HG03439 (cell line): Measurements from ENCODE around the gene ANKRD11.
"Not testable (repeated sequence)": the region's sequence is repeated elsewhere in the genome, so short reads cannot be mapped to it uniquely, and the experiment has no call there.

Experiments used
- ATAC-seq: cut with Tn5 transposase; IDR thresholded peaks from one replicate; pipeline ENCODE4 v1.9.1; 2021; ENCODE audit warnings: mild to moderate bottlenecking, moderate library complexity; ENCODE audit not compliant: unreplicated experiment

The ANKRD11 gene

GRCh38 chr16:89334050-89334449 lies 156.3 kb downstream of the ANKRD11 start:
- no peak for ATAC-seq

DNA sequence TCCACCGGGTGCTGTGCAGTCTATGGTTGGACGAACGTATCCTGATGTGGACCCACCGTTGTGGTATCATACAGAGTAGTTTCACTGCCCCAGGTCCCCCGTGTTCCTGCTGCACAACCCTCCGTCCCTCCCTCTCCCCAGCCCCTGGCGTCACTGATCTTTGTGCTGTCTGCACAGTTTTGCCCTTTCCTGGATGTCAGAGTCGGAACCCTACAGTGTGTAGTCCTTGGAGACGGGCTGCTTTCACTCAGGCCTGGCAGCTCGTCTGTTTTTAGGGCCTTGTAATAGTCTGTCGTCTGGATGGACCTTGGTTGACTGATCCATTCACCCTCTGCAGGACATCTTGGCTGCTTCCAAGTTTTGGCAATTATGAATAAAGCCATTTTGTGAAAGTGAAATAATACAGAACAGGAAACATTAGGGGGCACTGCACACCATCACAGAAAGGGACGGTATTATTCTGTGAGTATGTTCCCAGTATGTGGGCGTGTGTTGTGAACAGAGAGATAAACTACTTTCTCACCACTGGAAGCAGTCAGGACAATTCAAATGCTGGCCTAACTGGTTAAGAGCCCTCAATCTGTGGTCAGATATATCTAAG lies 156.9 kb downstream of the ANKRD11 start:
- ATAC-seq, result not testable (repeated sequence)

- no peak for ATAC-seq
Measured at GRCh38 chr16:89332902-89333245, 157.5 kb downstream of the ANKRD11 start.

DNA sequence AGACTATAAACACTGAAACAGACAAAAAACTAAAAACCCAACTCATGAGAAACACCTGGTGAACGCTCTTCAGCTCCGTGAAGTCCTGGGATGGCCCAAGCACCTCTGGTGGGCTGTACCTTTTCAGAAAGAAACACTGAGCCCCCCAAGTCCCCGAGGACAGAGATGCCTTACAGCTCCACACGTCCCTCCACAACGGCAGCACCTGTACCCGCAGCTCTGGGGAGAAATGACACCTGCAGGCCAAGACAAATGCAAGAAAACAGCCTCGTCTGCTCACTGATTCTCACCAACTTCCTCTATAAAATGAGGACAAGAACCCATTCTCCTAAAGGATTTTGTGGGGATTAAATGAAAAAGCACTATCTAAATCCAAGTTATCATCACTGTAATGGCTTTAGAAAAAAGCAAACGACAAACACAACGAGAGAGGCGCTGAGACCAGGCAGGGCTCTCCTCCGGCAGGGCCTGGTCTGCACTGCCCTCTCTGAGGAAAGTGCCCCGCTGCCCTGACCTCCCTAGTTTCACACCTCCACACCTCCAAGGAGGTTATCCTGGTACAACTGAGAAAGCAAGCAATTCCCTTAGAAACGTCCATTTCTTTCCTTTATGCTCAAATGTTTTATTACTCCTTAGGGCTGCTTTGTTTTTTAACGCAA lies 158.0 kb downstream of the ANKRD11 start:
- ATAC-seq, result no peak

DNA sequence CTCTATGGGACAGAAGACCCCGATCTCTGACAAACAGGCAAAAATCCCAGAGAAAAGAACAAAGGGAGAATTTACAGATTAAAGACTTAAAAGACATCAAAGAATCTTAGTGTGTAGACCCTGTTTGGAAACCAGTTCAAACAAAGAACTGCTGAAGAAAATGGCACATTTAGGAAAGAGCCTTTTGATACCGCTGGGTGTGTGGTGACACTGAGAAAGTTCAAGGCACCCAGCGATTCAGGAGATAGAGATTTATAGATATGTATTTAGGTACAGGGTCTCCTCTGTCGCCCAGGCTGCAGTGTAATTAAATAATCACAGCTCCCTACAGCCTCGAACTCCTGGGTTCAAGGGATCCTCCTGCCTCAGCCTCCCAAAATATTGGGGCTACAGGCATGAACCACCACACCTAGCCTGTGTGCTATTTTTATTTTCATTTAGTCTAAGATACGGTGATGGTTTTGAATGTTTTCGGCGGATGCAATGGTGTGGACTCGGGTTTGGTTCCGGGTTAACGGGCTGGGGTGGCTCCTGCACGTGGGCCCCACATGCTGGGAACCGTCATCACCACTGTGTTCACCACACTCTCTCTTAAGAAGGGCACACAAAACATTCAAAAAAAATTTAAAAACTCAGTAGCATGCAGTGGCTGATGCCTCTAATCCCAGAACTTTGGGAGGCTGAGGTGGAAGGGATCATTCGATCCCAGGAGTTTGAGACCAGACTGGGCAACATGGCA lies 158.8 kb downstream of the ANKRD11 start:
- ATAC-seq, result no peak

- ATAC-seq, result no peak
Measured at GRCh38 chr16:89330177-89330856, 160.0 kb downstream of the ANKRD11 start.

DNA sequence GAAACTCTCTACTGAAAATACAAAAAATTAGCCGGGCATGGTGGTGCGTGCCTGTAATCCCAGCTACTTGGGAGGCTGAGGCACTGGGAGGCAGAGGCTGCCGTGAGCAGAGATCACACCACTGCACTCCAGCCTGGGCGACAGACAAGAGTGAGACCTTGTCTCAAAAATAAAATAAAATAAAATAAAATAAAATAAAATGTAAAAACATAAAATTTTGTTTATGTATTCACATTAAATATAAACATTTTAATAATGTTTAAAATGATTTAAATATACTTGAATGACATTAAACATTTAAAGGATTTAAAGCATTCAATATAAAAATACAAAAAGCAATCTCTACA lies 160.6 kb downstream of the ANKRD11 start:
- ATAC-seq, result not testable (repeated sequence)

- not testable (repeated sequence) for ATAC-seq
Measured at GRCh38 chr16:89328412-89329400, 161.7 kb downstream of the ANKRD11 start.

GRCh38 chr16:89326721-89327120 lies 163.6 kb downstream of the ANKRD11 start:
- no peak for ATAC-seq

- no peak for ATAC-seq
Measured at GRCh38 chr16:89325861-89326471, 164.4 kb downstream of the ANKRD11 start.

- no peak for ATAC-seq
Measured at GRCh38 chr16:89324056-89325010, 166.0 kb downstream of the ANKRD11 start.

DNA sequence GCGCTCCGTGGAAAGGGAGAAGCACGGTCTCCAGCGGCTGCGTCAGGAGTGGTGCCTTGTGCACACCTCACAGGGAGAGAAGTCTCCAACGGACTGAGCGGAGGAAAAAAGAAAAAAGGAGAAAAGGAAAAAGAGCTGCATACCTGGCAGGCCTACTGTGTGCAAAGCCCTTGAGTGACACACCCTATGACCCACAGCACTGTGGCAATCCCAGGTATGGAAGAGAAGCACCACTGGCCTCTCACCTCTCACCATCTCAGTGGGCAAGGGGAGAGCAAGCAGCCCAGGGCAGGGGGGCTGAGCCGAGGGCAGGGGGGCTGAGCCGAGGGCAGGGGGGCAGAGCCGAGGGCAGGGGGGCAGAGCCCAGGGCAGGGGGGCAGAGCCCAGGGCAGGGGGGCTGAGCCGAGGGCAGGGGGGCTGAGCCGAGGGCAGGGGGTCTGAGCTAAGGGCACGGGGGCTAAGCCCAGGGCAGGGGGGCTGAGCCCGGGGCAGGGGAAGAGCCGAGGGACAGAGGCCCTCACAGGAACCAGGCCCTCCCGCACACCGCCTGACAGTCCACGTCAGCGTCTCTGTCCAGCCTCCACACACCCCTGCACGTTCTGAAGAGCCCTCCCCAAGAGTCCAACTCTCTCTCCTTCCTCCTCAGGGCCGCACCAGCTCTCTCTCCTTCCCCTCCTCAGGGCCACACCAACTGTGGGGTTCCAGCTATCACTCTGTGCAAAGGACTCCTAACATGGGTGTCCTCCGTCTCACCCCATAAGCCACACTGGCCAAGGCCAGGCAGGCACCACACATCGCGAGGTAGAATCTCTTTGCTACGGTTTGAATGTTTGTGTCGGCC lies 167.0 kb downstream of the ANKRD11 start:
- no peak for ATAC-seq

DNA sequence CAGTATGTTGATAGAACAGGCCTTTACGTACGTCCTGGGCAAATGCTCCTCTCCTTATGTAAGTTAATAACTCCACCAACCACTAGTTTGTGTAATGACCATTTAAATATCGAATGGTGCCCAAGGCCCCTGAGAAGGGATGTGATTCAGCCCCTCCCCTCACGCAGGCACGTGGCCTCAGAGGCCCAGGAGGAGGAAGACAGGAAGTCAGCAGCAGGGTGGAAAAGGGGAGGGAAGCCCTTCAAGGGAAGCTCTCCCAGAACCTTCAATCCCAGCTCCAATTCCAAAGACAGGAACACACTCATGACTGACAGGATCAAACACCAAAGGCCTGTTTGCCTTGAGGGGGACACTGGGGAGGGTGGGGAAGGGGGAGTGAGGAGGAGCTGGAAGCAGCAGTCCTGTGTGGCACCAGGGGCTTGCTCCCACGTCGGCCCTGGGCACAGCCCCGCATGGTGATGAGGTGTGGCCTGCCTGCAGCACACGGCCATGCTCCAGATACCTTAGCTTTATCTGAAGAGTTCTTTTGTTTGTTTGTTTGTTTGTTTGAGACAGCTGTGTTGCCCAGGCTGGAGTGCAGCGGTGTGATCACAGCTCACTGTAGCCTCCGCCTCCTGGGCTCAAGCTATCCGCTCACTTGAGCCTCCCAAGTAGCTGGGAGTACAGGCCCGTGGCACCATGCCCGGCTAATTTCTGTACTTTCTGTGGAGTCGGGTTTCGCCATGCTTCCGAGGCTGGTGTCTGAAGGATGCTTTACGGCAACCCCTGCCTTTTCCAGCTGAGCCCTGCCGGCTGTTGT lies 167.8 kb downstream of the ANKRD11 start:
- no peak for ATAC-seq

DNA sequence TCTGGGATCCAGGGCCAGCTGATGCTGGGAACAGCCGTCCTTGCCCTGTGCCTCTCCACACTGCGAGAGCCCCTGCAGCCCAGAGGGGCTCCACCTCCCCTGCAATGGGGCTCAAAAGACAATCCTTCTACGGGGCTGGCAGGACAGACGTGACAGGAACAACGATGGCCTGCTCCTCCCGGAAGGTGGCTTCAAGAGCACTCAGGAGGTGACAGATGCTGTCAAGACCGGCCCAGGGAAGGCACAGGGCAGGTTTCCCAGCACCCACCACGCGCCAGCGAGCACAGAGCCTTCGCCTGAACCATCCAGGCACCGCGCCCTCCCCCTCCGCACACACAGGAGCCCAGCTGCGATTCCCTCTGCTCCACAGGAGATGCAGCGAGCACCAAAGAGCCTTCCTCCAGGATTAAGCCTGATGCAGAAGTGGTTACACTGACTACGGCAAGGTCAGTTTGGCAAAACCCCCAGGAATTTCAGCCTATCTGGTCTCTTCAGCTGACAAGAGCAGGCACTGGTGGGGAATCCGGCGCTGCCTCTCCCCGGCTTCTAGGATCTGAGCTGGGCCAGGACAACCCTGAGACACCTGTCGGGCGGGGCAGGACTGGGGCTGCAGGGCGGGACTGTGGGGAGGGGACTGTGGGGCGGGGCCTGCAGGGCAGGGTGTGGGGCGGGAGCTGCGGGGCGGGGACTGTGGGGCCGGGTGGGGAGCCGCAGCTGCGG lies 169.4 kb downstream of the ANKRD11 start:
- no peak for ATAC-seq

- ATAC-seq, result no peak
Measured at GRCh38 chr16:89319886-89320781, 170.2 kb downstream of the ANKRD11 start.

- ATAC-seq, result no peak
Measured at GRCh38 chr16:89319631-89319885, 170.8 kb downstream of the ANKRD11 start.
